GM18951 (cell line): ENCODE measurements around the gene GBF1.

Source experiments
- POLR2A ChIP-seq: IDR thresholded peaks from 4 replicates; pipeline ENCODE4 v1.6.1; 2011; ENCODE audit warnings: mild to moderate bottlenecking; ENCODE audit not compliant: insufficient read length, insufficient read depth; ENCODE audit errors: extremely low read depth
- in situ Hi-C: fragments of 300-500 bp; cut with MboI; formaldehyde crosslinking; loops from one replicate; pipeline ENCODE4 v1.12.0; 2022; ENCODE audit warnings: low sequenced_read_pairs, mixed read lengths, inconsistent platforms; ENCODE audit not compliant: unreplicated experiment

GBF1 gene

DNA sequence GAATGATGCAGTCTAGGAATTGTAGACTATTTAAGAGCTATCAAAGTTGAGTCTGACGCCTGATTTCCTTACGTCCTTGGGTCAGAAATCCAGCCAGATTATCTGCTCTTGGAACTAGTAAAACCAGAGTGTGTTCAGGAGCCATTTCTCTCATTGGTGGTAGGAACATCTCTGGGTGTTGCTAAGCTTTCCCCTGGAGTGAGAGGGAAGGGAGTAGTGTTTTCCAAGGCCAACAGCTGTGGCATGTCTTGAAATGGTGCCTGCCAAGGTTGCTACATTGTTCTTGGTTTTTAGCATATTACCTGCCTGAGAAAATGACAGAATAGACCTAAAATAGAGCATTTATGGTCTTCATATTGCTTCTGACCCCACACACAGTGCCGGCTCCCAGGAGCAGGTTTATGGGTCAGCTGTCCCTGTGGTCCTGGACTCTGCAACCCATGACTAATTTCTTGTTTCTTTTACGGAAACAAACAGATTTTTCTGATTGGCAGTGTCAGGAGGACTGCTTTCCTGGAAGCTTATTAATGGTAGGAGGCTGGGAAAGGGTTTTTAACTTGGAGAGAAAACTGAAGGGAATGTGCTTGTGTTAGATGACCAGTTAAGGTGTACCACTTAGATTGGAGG, 17.5 kb downstream of the GBF1 start:
- TF ChIP-seq POLR2A = no peak
- in situ Hi-C loops = no loop called here

DNA sequence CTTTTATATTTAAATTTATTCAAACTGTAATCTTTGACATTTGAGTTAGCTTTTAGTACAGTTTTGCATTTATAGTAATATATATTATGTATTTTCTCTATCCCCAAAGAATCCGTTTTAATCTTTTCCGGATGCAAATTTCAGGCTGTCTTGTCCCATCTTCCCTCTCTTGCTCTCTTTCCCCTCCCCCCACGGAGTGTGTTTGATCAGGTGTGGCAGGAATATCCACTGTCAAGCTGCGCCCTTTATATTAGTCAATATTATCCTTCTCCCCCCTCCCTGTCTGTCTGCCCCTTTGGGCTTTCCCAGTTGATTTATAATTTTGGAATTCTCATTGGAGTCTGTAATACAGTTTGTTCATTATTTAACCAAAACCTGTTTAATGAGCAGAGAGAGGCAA, 19.0 kb downstream of the GBF1 start:
- no peak for TF ChIP-seq POLR2A
- in situ Hi-C loops = no loop called here

DNA sequence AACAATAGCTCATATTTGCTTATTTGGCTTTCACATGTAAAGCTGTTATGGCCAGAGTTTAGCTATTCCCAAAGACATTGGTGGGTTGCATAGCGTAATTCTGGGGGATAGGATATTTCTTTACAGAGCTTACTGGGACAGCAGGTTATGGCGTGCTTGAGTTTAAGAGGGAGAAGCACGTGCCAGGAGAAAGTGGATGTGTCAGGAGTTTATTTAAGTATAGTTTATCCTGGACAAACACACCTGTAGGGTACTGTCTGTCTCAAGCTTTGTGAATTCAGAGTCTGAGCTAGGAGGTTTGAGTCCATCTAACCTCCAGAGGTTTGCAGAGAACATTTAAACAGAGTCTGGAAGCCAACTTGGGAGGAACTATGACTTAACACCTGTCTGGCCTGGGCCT, 21.3 kb downstream of the GBF1 start:
- in situ Hi-C loops = no loop called here
- no peak for TF ChIP-seq POLR2A

DNA sequence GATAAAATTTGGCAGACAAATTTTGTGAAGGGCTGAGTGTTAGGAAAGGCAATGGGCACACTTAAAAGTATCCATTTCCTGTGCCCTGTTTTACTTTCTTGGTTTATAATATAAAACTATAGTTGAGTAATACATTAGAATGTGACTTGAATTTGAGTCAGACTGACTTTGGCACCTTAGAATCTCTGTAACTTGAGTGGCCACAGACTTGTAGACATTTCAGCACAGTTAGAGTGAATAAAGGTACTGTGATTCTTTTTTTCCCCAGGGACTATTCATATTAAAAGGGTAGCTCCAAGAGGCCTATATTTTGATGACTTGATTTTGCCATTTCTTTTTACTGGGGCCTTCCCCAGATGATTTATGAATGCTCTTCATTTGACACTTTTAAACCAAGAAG, 22.4 kb downstream of the GBF1 start:
- TF ChIP-seq POLR2A = no peak
- in situ Hi-C loops = no loop called here

DNA sequence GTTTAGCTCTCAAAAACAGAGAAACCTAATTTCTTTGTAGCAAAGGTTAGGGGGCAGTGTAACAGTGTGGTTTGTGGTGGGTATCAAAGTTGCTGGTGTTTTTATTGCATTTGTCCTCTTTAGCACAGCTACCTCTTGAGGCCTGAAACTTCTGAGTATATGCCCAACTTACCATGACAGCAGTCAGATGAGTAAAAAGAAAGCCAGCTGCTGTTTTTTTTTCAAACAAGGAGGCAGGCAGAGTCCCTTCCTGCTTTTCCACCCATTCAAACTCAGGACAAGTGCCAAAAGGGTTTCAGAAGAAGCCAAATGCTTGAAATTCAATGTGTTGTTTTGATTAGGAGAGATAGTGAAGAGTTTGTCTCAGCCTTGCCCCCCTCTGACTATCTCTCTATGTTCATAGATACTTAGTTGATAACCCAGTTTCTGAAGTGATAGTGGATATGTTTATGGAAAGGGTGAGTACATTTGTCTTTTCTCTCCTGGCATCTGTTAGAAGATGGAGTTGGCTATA, 23.1 kb downstream of the GBF1 start:
- no peak for TF ChIP-seq POLR2A
- in situ Hi-C loops = no loop called here

DNA sequence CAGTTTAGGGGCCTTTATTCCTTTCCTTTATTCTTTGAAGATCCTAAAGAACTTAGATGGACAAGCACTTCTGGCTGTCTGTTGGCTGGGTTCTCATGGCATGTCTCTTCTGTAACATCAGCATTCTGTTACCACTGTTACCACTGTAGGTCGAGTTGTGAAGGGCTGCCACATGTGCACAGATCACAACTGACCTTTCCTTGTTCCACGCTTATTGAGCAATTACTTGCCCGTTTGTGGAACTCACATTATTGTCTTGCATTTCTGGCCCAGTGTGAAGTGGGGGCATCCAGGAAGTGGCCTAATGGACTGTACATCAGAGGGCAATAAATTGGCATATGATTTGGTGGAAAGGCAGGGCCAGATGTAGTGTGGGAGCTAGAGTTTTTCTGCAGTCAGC, 23.7 kb downstream of the GBF1 start:
- no peak for TF ChIP-seq POLR2A
- in situ Hi-C loops = no loop called here

DNA sequence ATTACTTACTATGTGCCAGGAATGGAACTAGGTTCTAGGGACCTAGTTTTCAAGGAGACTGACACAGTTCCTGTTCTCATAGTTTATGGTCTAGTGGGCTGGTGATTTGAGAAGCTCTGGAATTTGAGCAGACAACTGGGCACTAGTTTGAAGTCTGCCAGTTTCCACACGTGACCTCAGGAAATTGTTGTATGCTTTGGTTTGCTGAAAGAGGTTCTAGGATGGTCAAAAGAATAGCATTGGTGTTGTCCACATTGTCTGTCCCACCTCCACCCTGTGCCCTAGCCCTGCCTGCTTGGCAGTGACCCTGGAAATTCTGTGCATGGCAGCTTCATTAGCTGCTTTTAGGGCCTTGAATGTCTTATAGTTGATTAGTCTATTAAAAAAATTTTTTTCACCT, 28.7 kb downstream of the GBF1 start:
- TF ChIP-seq POLR2A = no peak
- in situ Hi-C loops = no loop called here

DNA sequence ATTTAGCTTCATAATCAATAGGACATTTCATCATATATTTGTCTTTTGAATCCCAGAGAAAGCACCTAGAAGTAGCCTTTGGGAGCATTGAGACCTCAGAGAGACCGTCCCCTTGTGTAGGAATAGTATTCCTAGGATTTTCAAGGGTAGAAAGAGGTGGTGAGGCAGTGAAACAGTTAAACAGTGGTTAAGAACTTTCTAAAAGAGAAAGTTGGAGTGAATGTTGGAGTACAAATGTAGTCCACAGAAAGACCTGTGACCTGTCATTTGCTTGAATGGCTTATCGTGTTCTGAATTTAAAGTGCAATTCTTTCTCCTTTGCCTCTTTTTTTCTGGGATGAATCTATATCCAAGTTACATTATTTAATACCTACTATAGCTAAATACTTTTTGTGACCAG, 30.0 kb downstream of the GBF1 start:
- TF ChIP-seq POLR2A = no peak
- in situ Hi-C loops = no loop called here

DNA sequence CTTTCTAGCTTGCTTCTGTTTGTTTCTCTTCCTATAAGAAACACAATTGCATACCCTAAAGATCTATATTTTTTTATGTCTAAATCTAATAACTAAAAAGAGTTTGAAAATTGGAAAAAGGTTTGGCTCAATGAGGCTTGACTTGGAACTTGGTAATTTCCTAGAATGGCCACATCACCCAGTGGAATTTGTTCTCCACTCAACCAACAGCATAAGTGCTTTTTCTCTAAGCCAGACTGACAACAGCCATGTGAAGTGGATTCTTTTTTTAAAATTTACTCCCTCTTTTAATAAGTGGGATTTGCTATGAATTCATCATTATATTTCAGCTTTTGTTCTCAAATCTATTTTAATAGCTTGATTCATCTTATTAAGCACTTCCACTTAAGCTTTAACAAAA, 33.8 kb downstream of the GBF1 start:
- in situ Hi-C loops = no loop called here

DNA sequence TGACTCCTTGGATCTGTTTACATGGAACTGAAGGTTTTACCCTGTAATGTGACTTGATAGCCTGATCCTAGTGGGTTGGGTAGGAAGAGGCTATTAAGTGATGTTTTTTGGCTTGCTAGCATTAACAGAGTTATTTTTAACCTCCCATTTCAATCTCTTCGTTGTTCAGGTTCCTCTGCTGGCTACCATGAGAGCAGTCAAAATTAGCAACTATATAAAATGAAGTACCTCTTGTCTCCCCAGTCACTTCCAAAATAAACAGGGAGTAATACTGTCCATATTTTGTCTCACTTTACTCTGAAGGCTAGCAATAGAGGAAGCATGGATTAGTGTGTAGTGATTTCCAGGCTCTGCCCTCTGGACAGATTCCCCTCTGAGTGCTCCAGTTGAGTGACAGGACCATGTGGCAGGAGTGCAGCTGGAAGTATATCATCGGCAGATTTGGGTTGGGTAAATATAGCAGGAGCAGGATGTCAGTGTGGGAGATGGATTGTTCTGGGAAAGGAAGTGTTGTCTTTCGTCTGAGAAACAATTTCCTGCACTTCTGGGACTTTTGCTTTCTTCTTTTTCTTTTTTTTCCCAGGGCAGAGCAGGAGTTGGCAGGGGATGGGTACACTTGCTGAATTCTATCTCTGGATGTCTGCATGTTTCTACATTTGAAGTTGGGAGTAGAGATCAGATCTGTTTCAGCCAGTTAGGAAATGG, 35.2 kb downstream of the GBF1 start:
- in situ Hi-C loops = no loop called here
- TF ChIP-seq POLR2A = no peak

More for the DNA sequence above, 33.8 kb downstream of the GBF1 start:
- no peak for TF ChIP-seq POLR2A

DNA sequence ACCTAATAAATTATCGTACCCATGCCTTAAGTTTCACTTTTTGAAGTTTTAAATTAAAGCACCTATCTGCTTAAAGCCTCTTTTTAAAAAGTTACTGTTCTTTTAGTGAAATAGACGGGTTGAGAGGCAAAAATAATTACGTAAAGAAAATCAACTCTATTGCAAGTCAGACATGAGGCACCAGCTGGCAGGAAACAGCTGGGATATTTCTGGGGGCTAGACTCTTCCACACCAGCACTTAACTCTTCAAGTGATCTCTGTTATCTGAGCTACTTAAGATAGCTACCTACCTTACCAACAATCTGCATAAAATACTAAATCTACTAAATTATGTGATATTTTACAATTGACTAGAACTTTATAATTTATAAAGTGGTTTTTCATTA, 35.8 kb downstream of the GBF1 start:
- in situ Hi-C loops = no loop called here
- no peak for TF ChIP-seq POLR2A

DNA sequence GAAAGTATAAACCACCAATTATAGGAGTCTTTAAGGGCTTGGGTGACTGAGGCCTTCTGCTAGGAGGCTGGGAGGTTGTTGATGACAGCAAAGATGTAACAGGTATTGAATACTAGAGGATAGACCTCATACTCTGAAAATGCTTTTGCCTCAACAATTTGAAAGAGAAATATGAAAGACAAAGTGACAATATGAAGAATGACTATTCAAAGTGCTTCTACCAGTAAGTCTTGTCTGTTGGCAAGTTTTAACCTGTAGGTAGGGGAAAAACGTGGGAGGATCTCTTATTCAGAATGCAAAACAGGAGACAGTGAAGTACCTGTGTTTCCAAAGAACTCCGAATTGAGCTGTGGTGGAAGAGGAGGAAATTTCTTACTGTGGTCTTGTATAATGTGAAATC, 38.2 kb downstream of the GBF1 start:
- in situ Hi-C loops = no loop called here
- no peak for TF ChIP-seq POLR2A

DNA sequence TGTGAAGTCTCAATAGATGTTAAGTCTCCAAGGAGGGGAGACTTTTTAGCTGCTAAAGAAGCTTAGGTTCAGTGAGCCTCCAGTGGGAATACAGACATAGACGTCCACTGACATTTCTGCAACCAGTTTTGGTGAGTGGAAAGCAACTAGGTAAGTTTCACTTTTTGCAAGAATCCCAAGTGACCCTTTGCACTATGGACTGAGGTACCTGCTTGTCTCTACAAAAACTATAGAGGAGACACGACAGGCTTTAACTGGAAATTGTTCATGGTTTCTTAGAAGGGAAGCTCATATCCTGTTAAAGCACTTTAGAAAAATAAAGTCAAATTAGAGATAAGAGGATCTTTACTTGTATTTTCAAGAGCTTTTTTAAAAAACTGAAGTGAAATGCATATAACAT, 38.6 kb downstream of the GBF1 start:
- in situ Hi-C loops = no loop called here
- TF ChIP-seq POLR2A = no peak

DNA sequence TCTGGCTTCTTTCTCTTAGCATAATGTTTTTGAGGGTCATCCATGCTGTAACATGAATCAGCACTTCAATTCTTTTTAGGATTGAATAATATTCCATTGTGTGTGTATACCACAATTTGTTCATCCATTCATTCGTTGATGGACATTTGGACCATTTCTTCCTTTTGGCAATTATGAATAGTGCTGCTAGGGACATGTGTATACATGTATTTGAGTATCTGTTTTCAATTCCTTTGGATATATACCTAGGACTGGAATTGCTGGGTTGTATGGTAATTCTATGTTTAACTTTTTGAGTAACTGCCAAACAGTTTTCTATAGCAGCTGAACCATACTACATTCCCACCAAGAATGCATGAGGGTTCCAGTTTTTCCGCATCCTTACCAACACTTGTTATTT, 39.2 kb downstream of the GBF1 start:
- TF ChIP-seq POLR2A = no peak
- in situ Hi-C loops = no loop called here
